Ectodermal cell (in vitro differentiated cells): ENCODE data around the gene DBN1.
A peak's percentile ranks its signal among the peaks of the same experiment; 100 is the strongest.

Experiments
- H3K27ac ChIP-seq: 2 replicates; pipeline ENCODE4 v1.7.0; 2013; ENCODE audit warnings: mild to moderate bottlenecking, low read depth, low read length; ENCODE audit not compliant: insufficient read depth, poor library complexity, severe bottlenecking
- H3K27me3 ChIP-seq: 2 replicates; pipeline ENCODE4 v1.7.0; 2013; ENCODE audit warnings: mild to moderate bottlenecking, low read length; ENCODE audit not compliant: insufficient read depth, control insufficient read depth, poor library complexity, severe bottlenecking
- H3K36me3 ChIP-seq: one replicate; pipeline ENCODE4 v1.7.0; 2013; ENCODE audit warnings: low read length; ENCODE audit not compliant: control insufficient read depth, insufficient read depth
- H3K4me1 ChIP-seq: one replicate; pipeline ENCODE4 v1.7.0; 2013; ENCODE audit warnings: low read length; ENCODE audit not compliant: control insufficient read depth, insufficient read depth
- H3K4me3 ChIP-seq: 2 replicates; pipeline ENCODE4 v1.7.0; 2013; ENCODE audit warnings: low read depth, low read length, control low read depth; ENCODE audit not compliant: insufficient read depth
- H3K9me3 ChIP-seq: 2 replicates; pipeline ENCODE4 v1.7.0; 2013; ENCODE audit warnings: mild to moderate bottlenecking, low read length, moderate library complexity; ENCODE audit not compliant: control insufficient read depth
- WGBS, 2 experiments: methylation state at CpG; one replicate each; pipeline ENCODE4 v1.1.7; 2013; ENCODE audit warnings: missing lambda C conversion rate in 2 of 2; 5-methylcytosine and 5-hydroxymethylcytosine counted together

DBN1 gene

GRCh38 chr5:177479774-177480173 lies 6.3 kb upstream of the DBN1 start:
- Histone ChIP-seq H3K4me1 (peaks cover 4% of the 10 kb centered on the region), H3K36me3 (peaks cover 10% of the 10 kb centered on the region), H3K9me3 (no peaks in the 10 kb centered on the region), H3K27ac (peak overlapping the region; percentile 67), H3K27me3 (no peaks in the 10 kb centered on the region), H3K4me3 (no peak overlapping the region)
- WGBS, 2 experiments = 92 to 94% methylated on average over 14 of the region's 14 CpGs

- H3K9me3 ChIP-seq = no peaks in the 10 kb centered on the region
- no peak overlapping the region for H3K27ac ChIP-seq
Observed at GRCh38 chr5:177478711-177479646, 5.5 kb upstream of the DBN1 start.

DNA sequence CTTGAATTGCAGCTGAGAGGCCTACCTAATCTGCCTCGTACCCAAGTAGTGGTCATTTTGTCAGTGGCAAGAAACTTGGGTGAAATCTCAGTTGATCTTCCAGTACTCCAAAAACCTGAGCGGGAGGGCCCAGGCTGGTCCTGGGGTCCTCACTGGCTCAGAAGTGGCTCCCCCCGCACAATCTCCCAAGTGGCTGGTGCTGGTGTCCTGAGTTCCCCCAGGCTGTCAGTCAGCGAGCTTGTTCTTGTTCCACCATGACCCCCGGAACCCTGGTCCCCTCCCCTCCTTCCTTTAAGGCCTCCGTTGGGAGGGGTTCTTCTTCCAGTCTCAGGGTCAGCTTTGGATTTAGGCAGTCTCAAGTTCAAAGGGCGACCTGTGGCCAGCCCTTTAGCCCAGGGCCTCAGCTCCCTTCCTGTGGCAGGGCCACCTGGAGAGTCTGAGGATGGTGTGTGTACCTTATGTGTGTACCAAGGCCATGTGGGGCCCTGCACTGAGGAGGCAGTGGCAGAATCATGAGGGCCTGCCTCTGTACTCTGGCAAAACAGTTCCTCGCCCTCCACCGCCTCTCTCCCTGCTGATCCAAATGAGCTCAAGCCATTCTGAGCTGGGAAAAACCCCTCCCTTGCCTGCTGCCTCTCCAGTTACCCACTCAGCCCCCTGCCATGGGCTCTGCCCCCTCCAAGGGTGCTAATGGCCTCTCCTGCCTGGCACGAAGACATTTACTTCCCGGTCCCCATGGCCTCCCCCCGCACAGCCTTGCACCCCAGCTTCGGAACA lies 4.5 kb upstream of the DBN1 start:
- H3K4me1 ChIP-seq = peaks cover 12% of the 10 kb centered on the region
- no peak overlapping the region for H3K4me3 ChIP-seq
- H3K36me3 ChIP-seq = no peaks in the 10 kb centered on the region
- H3K27me3 ChIP-seq = no peaks in the 10 kb centered on the region
- WGBS, 2 experiments = 93 to 95% methylated on average over 13 of the region's 13 CpGs
- H3K27ac ChIP-seq = no peak overlapping the region
- no peaks in the 10 kb centered on the region for H3K9me3 ChIP-seq

More at GRCh38 chr5:177478711-177479646, 5.5 kb upstream of the DBN1 start:
- peaks cover 9% of the 10 kb centered on the region for H3K4me1 ChIP-seq
- H3K27me3 ChIP-seq = no peaks in the 10 kb centered on the region
- no peak overlapping the region for H3K4me3 ChIP-seq
- peaks cover 6% of the 10 kb centered on the region for H3K36me3 ChIP-seq
- WGBS, 2 experiments = 87 to 89% methylated on average over 18 of the region's 18 CpGs

DNA sequence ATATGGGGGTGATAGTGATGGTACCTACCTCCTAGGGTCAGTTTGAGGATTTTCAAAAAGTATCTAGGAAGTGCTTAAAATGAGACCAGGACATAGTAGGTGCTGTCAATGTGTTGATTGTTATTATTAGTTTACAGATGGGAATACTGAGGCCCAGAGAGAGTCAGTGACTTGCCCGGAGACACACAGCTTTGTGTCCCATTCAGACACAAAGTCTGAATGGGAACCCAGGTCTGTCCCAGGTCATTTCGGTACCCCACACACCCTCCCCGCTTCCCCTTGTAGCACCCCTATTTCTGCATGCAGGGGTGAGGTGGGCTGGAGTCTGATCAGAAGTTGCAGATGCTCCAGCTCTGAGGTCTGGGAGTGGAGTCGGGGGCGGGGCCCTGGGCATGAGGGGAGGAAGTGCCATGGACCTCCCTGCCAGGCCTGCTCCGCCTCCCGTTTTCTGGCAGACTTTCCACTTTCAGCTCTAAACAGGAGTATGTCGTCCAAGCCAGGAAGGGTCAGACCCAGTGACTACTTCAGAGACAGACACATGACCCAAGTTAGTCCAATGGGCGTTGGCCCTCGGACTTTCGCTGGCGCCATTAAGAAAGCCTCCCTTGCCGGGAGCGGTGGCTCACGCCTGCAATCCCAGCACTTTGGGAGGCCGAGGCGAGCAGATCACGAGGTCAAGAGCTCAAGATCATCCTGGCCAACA lies 3.2 kb upstream of the DBN1 start:
- Histone ChIP-seq H3K4me3 (no peak overlapping the region), H3K4me1 (peaks cover 17% of the 10 kb centered on the region)
- 85 to 91% methylated on average over 18 of the region's 18 CpGs for WGBS, 2 experiments

DNA sequence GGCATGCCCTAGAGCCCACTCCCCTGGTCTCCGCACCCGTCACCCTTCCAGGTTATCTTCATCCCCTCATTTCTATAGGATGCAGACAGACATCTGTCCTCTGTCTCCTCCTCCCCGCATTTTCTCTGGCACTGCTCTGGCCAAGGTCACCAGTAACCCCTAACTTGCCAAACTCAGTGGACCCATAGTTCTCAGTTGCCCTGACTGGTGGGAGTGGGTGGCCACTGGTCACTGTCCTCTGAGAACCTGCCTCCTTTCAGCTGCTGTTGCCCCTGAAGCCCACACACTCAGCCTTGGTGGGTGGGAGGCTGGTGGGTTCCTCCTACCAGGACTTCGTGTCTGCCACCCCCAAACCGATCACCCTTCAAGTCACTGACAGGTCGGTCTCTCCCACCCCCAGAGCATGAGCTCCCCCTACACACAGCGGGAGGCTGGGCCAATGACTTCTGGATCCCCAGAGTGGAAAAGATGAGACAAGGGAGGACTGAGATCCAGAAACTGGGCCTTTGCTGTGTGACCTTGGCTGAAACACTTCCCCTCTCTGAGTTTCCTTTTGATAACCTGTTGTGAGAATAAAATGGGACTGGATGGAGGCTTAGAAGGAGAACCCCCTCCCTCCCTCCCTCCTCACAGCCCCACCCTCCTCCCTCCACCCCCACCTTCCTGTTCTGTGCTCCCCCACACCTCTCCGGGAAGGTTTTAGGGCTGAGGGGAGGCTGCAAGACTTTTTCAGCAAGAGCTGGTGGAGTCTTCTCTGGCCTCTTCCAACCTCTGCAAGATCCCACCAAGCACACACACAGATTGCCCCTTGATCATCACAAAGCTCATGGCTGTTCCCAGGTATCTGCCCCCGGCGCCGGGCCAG lies 2.4 kb upstream of the DBN1 start:
- H3K9me3 ChIP-seq = no peaks in the 10 kb centered on the region
- no peaks in the 10 kb centered on the region for H3K36me3 ChIP-seq
- no peak overlapping the region for H3K4me3 ChIP-seq
- WGBS, 2 experiments = 77 to 80% methylated on average over 10 to 11 of the region's 11 CpGs
- H3K4me1 ChIP-seq = peaks cover 25% of the 10 kb centered on the region
- no peaks in the 10 kb centered on the region for H3K27me3 ChIP-seq
- H3K27ac ChIP-seq = no peak overlapping the region

More for the DNA sequence above, 3.2 kb upstream of the DBN1 start:
- H3K27ac ChIP-seq = no peak overlapping the region
- H3K36me3 ChIP-seq = no peaks in the 10 kb centered on the region
- H3K27me3 ChIP-seq = no peaks in the 10 kb centered on the region
- no peaks in the 10 kb centered on the region for H3K9me3 ChIP-seq

- H3K4me1 ChIP-seq = peaks cover 33% of the 10 kb centered on the region
- 57 to 66% methylated on average over 4 of the region's 4 CpGs for WGBS, 2 experiments
Observed at GRCh38 chr5:177474846-177475562, 1.6 kb upstream of the DBN1 start.

GRCh38 chr5:177474002-177474476 lies 605 bp upstream of the DBN1 start:
- Histone ChIP-seq H3K4me3 (no peak overlapping the region), H3K27ac (no peak overlapping the region)
- WGBS, 2 experiments = 51 to 54% methylated on average over 7 of the region's 7 CpGs

More at GRCh38 chr5:177474846-177475562, 1.6 kb upstream of the DBN1 start:
- no peak overlapping the region for H3K27ac ChIP-seq
- H3K27me3 ChIP-seq = no peaks in the 10 kb centered on the region
- H3K36me3 ChIP-seq = no peaks in the 10 kb centered on the region
- H3K4me3 ChIP-seq = no peak overlapping the region
- H3K9me3 ChIP-seq = no peaks in the 10 kb centered on the region

GRCh38 chr5:177472460-177473442 lies 683 bp downstream of the DBN1 start:
- Histone ChIP-seq H3K4me3 (peak overlapping the region; percentile 95), H3K36me3 (peaks cover 6% of the 10 kb centered on the region), H3K27me3 (no peaks in the 10 kb centered on the region), H3K4me1 (peaks cover 41% of the 10 kb centered on the region), H3K9me3 (no peaks in the 10 kb centered on the region), H3K27ac (peak overlapping the region; percentile 95)
- WGBS, 2 experiments = 0% methylated on average over 93 of the region's 93 CpGs

More at GRCh38 chr5:177474002-177474476, 605 bp upstream of the DBN1 start:
- peaks cover 41% of the 10 kb centered on the region for H3K4me1 ChIP-seq
- no peaks in the 10 kb centered on the region for H3K36me3 ChIP-seq
- H3K27me3 ChIP-seq = no peaks in the 10 kb centered on the region
- H3K9me3 ChIP-seq = no peaks in the 10 kb centered on the region
